Measurements from ENCODE around the gene RAI2.

RAI2 gene

GRCh38 chrX:17854069-17854468, 7.0 kb downstream of the RAI2 start:
- no peak for DNase-seq
- no peak for TF ChIP-seq CTCF (IDR thresholded peaks at IDR 0.05; ENCODE audit: low read depth, low read length, missing control alignments)
- H3K4me3 ChIP-seq (ENCODE audit: low read depth, low read length), result no peak overlapping the region
- in situ Hi-C loops (cut with HindIII; ENCODE audit: low pct_ligation_motif_present, low sequenced_read_pairs), result no loop called here
- H3K27ac ChIP-seq, result no peak overlapping the region
- no peaks in the 10 kb centered on the region for H3K36me3 ChIP-seq (replicated peaks)
- peaks cover 3% of the 10 kb centered on the region for H3K27me3 ChIP-seq (replicated peaks)

DNA sequence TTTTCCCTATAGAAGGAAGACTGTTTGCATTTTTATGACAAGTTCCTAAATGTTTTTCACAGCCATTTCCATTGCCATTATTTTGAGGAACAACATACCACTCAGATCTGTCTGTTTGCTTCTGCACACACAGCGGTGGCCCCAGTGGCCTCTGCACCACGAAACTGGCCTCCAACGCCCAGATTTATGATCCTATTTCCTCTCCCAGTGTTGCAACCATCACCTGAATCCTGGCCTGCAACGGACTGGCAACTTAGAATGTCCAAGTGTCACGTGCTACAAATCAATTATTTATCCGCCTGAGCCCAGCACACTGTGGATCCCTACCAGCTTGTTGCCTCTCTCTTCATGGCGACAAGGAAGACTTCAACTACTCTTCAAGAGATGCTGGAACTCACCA, 9.2 kb downstream of the RAI2 start:
- Histone ChIP-seq H3K27me3 (replicated peaks) (no peaks in the 10 kb centered on the region), H3K4me3 (ENCODE audit: low read depth, low read length) (no peak overlapping the region), H3K36me3 (replicated peaks) (no peaks in the 10 kb centered on the region), H3K27ac (no peak overlapping the region)
- DNase-seq, result no peak
- in situ Hi-C loops (cut with HindIII; ENCODE audit: low pct_ligation_motif_present, low sequenced_read_pairs), result no loop called here
- no peak for TF ChIP-seq CTCF (IDR thresholded peaks at IDR 0.05; ENCODE audit: low read depth, low read length, missing control alignments)

GRCh38 chrX:17848545-17849265, 12.4 kb downstream of the RAI2 start:
- H3K36me3 ChIP-seq (replicated peaks), result no peaks in the 10 kb centered on the region
- no peak for TF ChIP-seq CTCF (IDR thresholded peaks at IDR 0.05; ENCODE audit: low read depth, low read length, missing control alignments)
- H3K27ac ChIP-seq, result no peak overlapping the region
- in situ Hi-C loops (cut with HindIII; ENCODE audit: low pct_ligation_motif_present, low sequenced_read_pairs), result no loop called here
- H3K27me3 ChIP-seq (replicated peaks), result no peaks in the 10 kb centered on the region
- DNase-seq, result no peak
- H3K4me3 ChIP-seq (ENCODE audit: low read depth, low read length), result no peak overlapping the region

DNA sequence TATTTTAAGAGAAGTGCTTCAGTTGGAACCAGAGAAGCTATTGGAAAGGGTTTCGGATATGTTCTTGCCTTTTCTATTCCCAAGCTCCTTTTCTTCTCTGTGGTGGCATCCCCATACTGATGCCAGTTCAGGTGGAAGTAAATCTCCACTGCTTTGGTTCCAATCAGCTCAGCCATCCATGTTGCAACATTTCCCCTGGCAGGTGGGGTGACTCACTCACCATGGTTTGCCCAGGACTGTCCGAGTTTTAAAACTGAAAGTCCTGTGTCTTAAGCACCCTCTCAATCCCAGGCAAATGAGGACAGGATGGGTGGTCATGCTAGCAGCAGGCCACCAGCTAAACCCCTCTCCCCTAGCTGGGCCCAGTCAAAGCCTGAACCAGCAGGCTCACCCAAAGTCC, 15.1 kb downstream of the RAI2 start:
- no peak for DNase-seq
- no peaks in the 10 kb centered on the region for H3K36me3 ChIP-seq (replicated peaks)
- no peak overlapping the region for H3K27ac ChIP-seq
- no peaks in the 10 kb centered on the region for H3K27me3 ChIP-seq (replicated peaks)
- H3K4me3 ChIP-seq (ENCODE audit: low read depth, low read length), result no peak overlapping the region
- in situ Hi-C loops (cut with HindIII; ENCODE audit: low pct_ligation_motif_present, low sequenced_read_pairs), result no loop called here
- no peak for TF ChIP-seq CTCF (IDR thresholded peaks at IDR 0.05; ENCODE audit: low read depth, low read length, missing control alignments)

- in situ Hi-C loops (cut with HindIII; ENCODE audit: low pct_ligation_motif_present, low sequenced_read_pairs), result no loop called here
Observed at GRCh38 chrX:17844236-17844635, 16.9 kb downstream of the RAI2 start.

More at GRCh38 chrX:17844236-17844635, 16.9 kb downstream of the RAI2 start:
- Histone ChIP-seq H3K27me3 (replicated peaks) (no peaks in the 10 kb centered on the region), H3K27ac (no peak overlapping the region), H3K4me3 (ENCODE audit: low read depth, low read length) (no peak overlapping the region), H3K36me3 (replicated peaks) (no peaks in the 10 kb centered on the region)
- DNase-seq, result no peak
- no peak for TF ChIP-seq CTCF (IDR thresholded peaks at IDR 0.05; ENCODE audit: low read depth, low read length, missing control alignments)
